Astrocyte (in vitro differentiated cells and primary cell): ENCODE data around the gene GPATCH8. TPM values are rescaled to one million over a fixed set of nuclear protein-coding genes. Genes with fewer than 3 reads are reported as not detected.
A peak's percentile ranks its signal among the peaks of the same experiment; 100 is the strongest.

Source experiments
- DNase-seq: peaks from one replicate; pipeline ENCODE4 v3.0.0-alpha.2; 2010; ENCODE audit warnings: low read depth
- FAIRE-seq: peaks from 2 replicates; lab custom pipeline; 2011; peaks lifted over from hg19 to GRCh38; lab: Jason Lieb, UNC
- H2AFZ ChIP-seq: 2 replicates; pipeline ENCODE4 v1.6.0; 2012; ENCODE audit warnings: low read depth, low read length, inconsistent platforms
- H3K27ac ChIP-seq: 2 replicates; pipeline ENCODE4 v1.5.1; 2011; ENCODE audit warnings: low read depth, low read length, inconsistent platforms
- H3K27me3 ChIP-seq: 2 replicates; pipeline ENCODE4 v1.6.0; 2011; ENCODE audit warnings: low read length, inconsistent platforms; ENCODE audit not compliant: insufficient read depth
- H3K36me3 ChIP-seq: 2 replicates; pipeline ENCODE4 v1.5.1; 2011; ENCODE audit warnings: low read length, inconsistent platforms; ENCODE audit not compliant: insufficient read depth
- H3K4me1 ChIP-seq: 2 replicates; pipeline ENCODE4 v1.5.1; 2011; ENCODE audit warnings: low read length, inconsistent platforms; ENCODE audit not compliant: insufficient read depth
- H3K4me2 ChIP-seq: 2 replicates; pipeline ENCODE4 v1.6.0; 2012; ENCODE audit warnings: low read length, inconsistent platforms
- H3K4me3 ChIP-seq: 2 replicates; pipeline ENCODE4 v1.5.1; 2011; ENCODE audit warnings: low read depth, mild to moderate bottlenecking, low read length, inconsistent platforms; ENCODE audit not compliant: insufficient read depth
- H3K79me2 ChIP-seq: 2 replicates; pipeline ENCODE4 v1.6.0; 2012; ENCODE audit warnings: mild to moderate bottlenecking, low read length, inconsistent platforms; ENCODE audit not compliant: insufficient read depth
- H3K9ac ChIP-seq: 2 replicates; pipeline ENCODE4 v1.6.0; 2012; ENCODE audit warnings: mild to moderate bottlenecking, low read length, inconsistent platforms
- H3K9me3 ChIP-seq: 2 replicates; pipeline ENCODE4 v1.5.1; 2012; ENCODE audit warnings: low read depth, mild to moderate bottlenecking, low read length, inconsistent platforms; ENCODE audit not compliant: insufficient read depth
- H4K20me1 ChIP-seq: 2 replicates; pipeline ENCODE4 v1.6.0; 2012; ENCODE audit warnings: low read length, inconsistent platforms; ENCODE audit not compliant: insufficient read depth
- H3K27ac Mint-ChIP-seq: one replicate; pipeline ENCODE4 v1.8.0; 2021; ENCODE audit warnings: mild to moderate bottlenecking, mixed read lengths; ENCODE audit not compliant: unreplicated experiment
- H3K27me3 Mint-ChIP-seq: one replicate; pipeline ENCODE4 v1.8.0; 2021; ENCODE audit warnings: low read depth, mixed read lengths; ENCODE audit not compliant: unreplicated experiment
- H3K36me3 Mint-ChIP-seq: one replicate; pipeline ENCODE4 v1.8.0; 2021; ENCODE audit warnings: low read depth, mixed read lengths; ENCODE audit not compliant: unreplicated experiment
- H3K4me1 Mint-ChIP-seq: one replicate; pipeline ENCODE4 v1.8.0; 2021; ENCODE audit warnings: low read depth, mixed read lengths; ENCODE audit not compliant: unreplicated experiment
- H3K4me3 Mint-ChIP-seq: one replicate; pipeline ENCODE4 v1.8.0; 2021; ENCODE audit warnings: mild to moderate bottlenecking, moderate library complexity, mixed read lengths; ENCODE audit not compliant: unreplicated experiment
- H3K9me3 Mint-ChIP-seq: one replicate; pipeline ENCODE4 v1.8.0; 2021; ENCODE audit warnings: mild to moderate bottlenecking, mixed read lengths; ENCODE audit not compliant: unreplicated experiment
- CTCF ChIP-seq: IDR thresholded peaks from 2 replicates; pipeline ENCODE4 v1.5.1; 2011; ENCODE audit warnings: low read depth, mild to moderate bottlenecking, inconsistent platforms, low read length, moderate library complexity; ENCODE audit not compliant: insufficient read depth
- EZH2 ChIP-seq: IDR thresholded peaks from 2 replicates; pipeline ENCODE4 v1.6.1; 2012; ENCODE audit warnings: mild to moderate bottlenecking, low read length, inconsistent platforms; ENCODE audit not compliant: insufficient read depth
- total RNA-seq: library from RNA; stranded (reverse); gene quantifications from 2 replicates; pipeline ENCODE4 v1.2.1, GENCODE V29; 2021

Gene GPATCH8
- total RNA-seq, 1 donor from 2014 or later: 43.3 TPM

- DNase-seq (no peak), FAIRE-seq (no peak)
- Histone ChIP-seq H3K9ac (no peak overlapping the region), H3K9me3 (no peaks in the 10 kb centered on the region), H3K4me3 (no peak overlapping the region), H3K27ac (no peak overlapping the region), H3K4me2 (no peak overlapping the region), H3K27me3 (no peaks in the 10 kb centered on the region), H3K36me3 (peaks cover 8% of the 10 kb centered on the region), H2AFZ (no peak overlapping the region), H4K20me1 (peaks cover 5% of the 10 kb centered on the region), H3K4me1 (no peaks in the 10 kb centered on the region), H3K79me2 (peaks cover 31% of the 10 kb centered on the region)
- Mint-ChIP-seq H3K27me3 (no peaks in the 10 kb centered on the region), H3K9me3 (no peaks in the 10 kb centered on the region), H3K36me3 (peaks cover 10% of the 10 kb centered on the region), H3K4me3 (no peak overlapping the region), H3K4me1 (peaks cover 14% of the 10 kb centered on the region), H3K27ac (peak overlapping the region; percentile 3)
- TF ChIP-seq EZH2: no peak
- no peak for TF ChIP-seq CTCF
Observed at GRCh38 chr17:44438636-44439035, 64.6 kb downstream of the GPATCH8 start.

DNA sequence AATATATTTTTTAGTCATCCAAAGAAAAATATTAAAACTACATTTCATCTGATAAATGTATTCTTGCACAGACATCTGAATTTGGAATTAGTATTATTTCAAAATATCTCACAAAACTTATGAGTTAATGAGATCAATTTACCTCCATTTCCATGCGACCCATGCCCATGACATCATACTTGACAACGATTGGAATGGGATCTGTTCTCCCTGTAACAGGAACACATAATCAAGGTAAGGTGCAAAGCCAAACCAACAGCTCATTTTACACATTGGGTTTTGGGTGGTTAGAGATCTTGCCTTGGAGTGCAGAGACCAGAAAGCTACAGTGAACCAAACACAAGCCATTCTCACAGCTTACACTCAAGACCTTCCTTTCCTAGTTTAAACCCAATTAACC, 66.9 kb downstream of the GPATCH8 start:
- peaks cover 11% of the 10 kb centered on the region for H4K20me1 ChIP-seq
- H3K27me3 ChIP-seq: no peaks in the 10 kb centered on the region
- peaks cover 22% of the 10 kb centered on the region for H3K36me3 ChIP-seq
- Mint-ChIP-seq H3K4me3 (no peak overlapping the region), H3K4me1 (peaks cover 14% of the 10 kb centered on the region), H3K9me3 (no peaks in the 10 kb centered on the region), H3K27ac (no peak overlapping the region), H3K27me3 (no peaks in the 10 kb centered on the region), H3K36me3 (peaks cover 14% of the 10 kb centered on the region)
- H3K4me2 ChIP-seq: no peak overlapping the region
- H3K79me2 ChIP-seq: peaks cover 23% of the 10 kb centered on the region
- no peaks in the 10 kb centered on the region for H3K4me1 ChIP-seq
- no peak for DNase-seq
- H2AFZ ChIP-seq: no peak overlapping the region
- FAIRE-seq: no peak
- H3K9ac ChIP-seq: no peak overlapping the region
- H3K4me3 ChIP-seq: no peak overlapping the region
- H3K9me3 ChIP-seq: no peaks in the 10 kb centered on the region
- H3K27ac ChIP-seq: no peak overlapping the region
- no peak for TF ChIP-seq CTCF
- no peak for TF ChIP-seq EZH2

DNA sequence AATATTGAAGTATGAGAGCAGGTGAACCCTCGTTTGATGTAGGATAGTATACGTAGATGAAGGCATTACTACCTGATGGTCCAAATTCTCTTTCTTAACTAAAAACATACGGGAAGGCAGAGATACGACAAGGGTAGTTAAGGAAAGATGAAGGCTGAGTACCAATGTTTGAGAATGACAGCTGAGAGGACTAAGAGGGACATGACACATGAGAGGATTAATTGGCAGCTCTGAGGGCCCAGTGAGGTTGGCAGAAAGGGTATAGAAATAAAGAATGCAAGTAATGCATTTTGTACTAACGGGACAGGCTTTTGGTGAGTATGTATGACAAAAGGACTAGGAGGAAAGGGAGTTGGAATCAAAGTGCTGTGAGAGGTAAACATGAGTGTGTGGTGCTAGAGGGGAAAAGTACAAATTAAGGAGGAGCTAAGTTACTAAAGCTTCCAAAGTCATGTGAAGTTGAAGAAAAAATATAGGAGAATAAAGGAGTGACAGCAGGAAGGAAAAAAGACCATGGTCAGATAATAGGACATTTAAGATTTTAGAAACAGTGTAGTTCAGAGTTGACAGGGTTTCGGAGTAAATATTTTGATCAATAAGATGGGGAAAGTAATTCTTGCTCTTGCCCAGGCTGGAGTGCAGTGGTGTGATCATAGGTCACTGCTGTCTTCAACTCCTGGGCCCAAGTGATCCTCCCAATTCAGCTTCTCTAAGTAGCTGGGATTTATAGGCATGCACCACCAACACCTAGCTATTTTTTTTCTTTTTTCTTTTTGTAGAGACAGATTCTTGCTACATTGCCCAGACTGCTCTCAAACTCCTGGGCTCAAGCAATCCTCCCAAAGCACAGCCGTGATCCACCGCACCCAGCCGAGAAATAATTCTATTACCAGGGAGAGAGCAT, 70.7 kb downstream of the GPATCH8 start:
- H3K9ac ChIP-seq: no peak overlapping the region
- no peaks in the 10 kb centered on the region for H3K9me3 Mint-ChIP-seq
- H3K4me2 ChIP-seq: no peak overlapping the region
- no peaks in the 10 kb centered on the region for H3K27me3 ChIP-seq
- no peak for FAIRE-seq
- H4K20me1 ChIP-seq: peaks cover 14% of the 10 kb centered on the region
- peak overlapping the region; percentile 60 for H3K27ac Mint-ChIP-seq
- H3K4me3 Mint-ChIP-seq: no peak overlapping the region
- no peaks in the 10 kb centered on the region for H3K4me1 ChIP-seq
- no peak overlapping the region for H3K4me3 ChIP-seq
- H3K79me2 ChIP-seq: peaks cover 7% of the 10 kb centered on the region
- peaks cover 17% of the 10 kb centered on the region for H3K36me3 Mint-ChIP-seq
- peaks cover 24% of the 10 kb centered on the region for H3K36me3 ChIP-seq
- no peaks in the 10 kb centered on the region for H3K27me3 Mint-ChIP-seq
- no peaks in the 10 kb centered on the region for H3K9me3 ChIP-seq
- no peak overlapping the region for H3K27ac ChIP-seq
- TF ChIP-seq EZH2: no peak
- no peak for TF ChIP-seq CTCF
- no peak for DNase-seq
- no peak overlapping the region for H2AFZ ChIP-seq
- H3K4me1 Mint-ChIP-seq: no peaks in the 10 kb centered on the region
